HG02943 (cell line): ENCODE data around the gene INPP5A.
"Not testable (repeated sequence)": the region's sequence is repeated elsewhere in the genome, so short reads cannot be mapped to it uniquely, and the experiment has no call there.

Source experiments
- ATAC-seq: cut with Tn5 transposase; IDR thresholded peaks from one replicate; pipeline ENCODE4 v1.9.1; 2021; ENCODE audit warnings: mild to moderate bottlenecking, low read depth, moderate library complexity; ENCODE audit not compliant: unreplicated experiment

INPP5A gene

DNA sequence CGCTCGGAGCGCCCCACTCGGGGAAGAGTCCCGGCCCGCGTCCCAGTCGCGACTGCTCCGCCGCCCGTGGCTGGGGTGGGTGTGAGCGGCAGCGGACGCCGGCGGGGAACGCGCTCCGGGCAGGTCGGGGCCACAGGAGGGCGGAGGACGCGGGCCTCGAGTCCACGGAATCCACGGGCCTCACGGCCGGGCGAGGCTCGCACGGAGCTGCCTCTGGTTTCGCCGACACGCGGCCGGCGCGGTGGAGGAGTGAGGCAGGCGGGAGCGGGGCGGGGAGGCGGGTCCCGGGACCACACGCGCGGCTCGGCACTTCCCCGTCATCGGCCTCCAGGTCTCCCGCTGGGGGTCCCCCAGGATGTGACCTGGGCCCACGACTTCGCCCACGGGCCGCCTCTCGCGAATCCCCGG lies 248.9 kb downstream of the INPP5A start:
- ATAC-seq = no peak

DNA sequence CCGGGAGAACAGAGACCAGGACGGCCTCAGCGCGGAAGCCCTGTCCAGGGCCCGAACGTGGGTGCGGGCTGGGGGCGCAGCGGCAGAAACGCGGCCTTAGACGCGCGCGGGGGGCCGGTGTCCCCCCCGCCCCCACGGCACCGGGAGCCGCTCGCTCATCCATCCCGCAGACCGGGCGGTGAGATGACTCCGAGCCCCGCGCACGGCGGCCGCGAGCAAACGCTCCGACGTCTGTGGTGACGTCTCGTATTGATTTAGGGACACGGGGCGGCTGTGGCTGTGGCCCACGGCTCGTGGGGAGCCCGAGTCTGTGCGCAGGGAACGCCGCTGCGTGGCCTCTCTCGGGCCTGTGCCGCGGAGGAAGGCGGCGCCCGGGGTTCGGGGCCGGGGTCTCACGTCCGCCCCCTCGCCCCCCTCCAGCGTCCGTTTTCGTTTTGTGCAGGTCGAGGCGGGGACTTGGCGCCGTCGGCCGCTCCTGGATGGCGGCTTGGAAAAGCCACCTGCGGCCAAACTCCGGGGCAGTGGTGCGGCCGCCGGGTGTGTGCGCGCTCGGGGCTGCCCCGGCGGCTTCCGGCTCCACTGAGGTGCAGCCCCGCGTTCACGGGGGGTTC lies 249.4 kb downstream of the INPP5A start:
- ATAC-seq = no peak

DNA sequence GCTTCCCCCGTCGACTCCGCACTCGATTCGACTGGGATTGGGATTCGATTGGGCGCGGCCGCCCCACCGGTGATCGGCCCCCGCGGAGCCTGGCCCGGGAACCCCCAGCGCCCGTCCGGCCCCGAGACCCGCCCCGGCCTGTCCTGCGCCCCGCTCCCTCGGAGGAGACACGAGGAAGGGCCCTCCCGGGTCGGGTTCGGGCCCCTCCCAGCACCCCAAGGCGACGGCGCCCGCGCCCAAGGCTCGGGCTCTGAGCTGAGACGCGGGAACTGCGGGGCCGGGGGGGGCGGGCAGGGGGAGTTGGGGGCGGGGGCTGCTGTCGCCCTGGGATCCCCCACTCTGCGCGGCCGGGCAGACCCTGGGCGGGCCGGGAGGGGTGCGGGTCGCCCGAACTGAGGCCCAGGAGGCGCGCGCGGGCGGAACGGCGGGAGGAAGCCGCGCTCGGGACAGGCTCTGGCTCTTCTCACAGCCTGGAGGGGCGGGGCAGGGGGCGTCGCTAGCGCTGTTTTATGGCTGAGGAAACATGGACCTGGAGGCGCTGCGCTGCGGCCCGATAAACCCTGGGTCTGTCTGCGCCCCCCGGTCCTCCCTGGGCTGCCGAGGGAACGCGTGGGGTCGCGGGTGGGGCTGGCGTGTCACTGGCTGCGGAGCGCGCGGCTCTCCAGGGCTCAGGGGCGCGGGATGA lies 250.1 kb downstream of the INPP5A start:
- no peak for ATAC-seq

- no peak for ATAC-seq
These were observed 250.7 kb downstream of the INPP5A start for GRCh38 chr10:132788180-132788830.

GRCh38 chr10:132788831-132789219 lies 251.2 kb downstream of the INPP5A start:
- ATAC-seq = no peak

- ATAC-seq = no peak
These were observed 252.1 kb downstream of the INPP5A start for GRCh38 chr10:132789659-132790148.

DNA sequence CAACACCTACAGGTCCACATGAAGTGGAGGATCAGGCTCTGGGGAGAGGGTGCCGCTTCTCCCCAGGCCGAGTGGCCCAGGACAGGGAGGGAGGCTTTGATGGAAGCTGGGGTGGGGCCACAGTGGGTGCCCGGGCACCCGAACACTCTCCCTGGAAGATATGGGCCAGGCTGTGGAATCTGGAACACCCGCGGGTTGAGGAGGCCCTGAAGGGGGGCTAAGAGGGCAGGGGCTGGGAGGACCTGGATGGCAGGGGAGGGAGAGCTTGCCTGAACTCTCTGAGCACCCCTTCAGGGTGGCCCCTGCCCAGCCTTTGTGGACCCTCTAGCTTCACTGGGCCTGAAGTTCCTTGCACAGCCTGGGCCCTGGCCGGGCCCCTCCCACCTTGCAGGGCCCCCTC lies 252.9 kb downstream of the INPP5A start:
- ATAC-seq = no peak

DNA sequence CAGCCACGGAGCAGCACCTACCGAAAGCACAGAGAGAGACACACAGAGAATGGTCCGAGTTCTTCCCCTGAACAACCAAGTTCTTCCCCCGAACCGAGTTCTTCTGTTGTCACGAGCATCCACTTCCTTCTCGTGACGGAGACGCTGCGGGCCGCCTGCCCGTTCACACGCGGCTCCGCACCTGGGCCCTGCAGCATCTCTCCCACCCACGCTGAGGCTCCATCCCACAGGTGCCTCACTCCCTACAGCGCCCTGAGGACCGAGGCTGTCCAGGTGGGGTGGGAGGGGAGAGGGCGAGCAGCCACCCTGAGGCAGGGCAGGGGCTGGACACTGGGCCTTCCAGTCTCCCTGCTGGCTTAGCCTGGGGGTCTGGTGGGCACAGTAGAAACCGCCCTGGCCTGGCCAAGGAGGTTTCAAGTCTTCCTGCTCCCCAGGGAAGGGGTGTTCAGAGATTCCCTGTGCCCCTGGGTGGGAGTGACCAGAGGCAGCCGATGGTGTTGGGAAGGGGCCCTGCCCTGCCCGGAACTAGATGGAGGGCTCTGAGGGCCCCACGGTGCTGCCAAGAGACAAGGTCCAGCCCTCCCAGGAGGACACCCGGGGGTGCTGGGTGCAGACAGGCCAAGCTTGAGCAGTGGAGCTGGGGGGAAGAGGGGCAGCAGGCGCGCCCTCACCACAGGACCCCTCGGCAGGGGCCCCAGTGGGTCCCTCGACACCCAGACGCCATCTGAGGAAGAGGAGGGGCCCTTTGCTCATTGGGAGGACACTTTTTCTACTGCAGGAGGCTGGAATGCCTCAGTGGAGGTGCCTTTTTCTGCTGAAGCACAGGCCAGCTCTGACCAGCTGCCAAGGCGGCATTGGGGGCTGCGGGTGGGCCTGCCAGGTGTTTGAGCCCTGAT lies 253.6 kb downstream of the INPP5A start:
- ATAC-seq = no peak

DNA sequence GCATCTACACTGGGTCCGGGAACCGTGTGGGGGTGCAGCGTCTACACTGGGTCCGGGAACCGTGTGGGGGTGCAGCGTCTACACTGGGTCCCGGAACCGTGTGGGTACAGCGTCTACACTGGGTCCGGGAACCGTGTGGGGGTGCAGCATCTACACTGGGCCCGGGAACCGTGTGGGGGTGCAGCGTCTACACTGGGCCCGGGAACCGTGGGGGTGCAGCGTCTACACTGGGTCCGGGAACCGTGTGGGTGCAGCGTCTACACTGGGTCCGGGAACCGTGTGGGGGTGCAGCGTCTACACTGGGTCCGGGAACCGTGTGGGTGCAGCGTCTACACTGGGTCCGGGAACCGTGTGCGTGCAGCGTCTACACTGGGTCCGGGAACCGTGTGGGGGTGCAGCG lies 254.5 kb downstream of the INPP5A start:
- not testable (repeated sequence) for ATAC-seq

DNA sequence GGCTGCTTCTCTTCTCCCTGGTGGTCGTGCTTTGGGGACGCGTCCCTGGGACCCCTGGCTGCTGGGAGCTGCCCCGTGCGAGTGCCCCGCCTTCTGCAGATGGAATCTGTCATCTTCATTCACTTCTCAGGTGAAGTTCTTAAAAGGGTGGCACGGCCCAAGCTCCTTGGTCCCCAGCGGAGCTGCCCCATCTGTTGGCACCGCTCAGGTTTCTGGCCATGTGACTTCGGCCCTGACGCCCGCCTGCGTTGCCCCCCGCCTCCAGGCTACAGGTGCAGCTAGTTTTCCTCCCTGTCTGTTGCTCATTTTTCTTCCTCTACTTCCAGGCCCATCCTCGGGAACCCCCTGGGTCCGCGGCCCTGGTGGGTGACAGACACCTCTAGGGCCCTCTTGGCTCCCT lies 255.2 kb downstream of the INPP5A start:
- ATAC-seq = no peak

DNA sequence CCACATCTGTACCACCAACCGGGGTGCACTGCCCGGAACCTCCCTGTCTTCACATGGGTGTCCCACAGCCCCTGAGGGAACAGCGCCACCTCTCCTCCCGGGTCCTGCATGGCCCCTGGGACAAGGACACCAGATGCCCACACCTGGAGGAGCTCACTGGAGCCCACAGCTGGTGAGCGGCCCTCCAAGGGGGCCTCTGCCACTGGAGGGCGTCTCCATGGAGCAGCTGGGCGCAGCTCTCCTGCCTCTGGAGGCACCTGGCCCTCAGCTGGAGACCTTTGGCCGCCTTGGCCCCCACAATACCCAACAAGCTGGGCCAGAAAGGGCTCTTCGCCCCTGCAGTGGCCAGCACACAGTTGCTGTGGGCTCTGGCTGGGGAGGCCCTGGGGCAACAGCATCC lies 255.6 kb downstream of the INPP5A start:
- ATAC-seq = no peak

GRCh38 chr10:132793871-132794849 lies 256.6 kb downstream of the INPP5A start:
- ATAC-seq = no peak

DNA sequence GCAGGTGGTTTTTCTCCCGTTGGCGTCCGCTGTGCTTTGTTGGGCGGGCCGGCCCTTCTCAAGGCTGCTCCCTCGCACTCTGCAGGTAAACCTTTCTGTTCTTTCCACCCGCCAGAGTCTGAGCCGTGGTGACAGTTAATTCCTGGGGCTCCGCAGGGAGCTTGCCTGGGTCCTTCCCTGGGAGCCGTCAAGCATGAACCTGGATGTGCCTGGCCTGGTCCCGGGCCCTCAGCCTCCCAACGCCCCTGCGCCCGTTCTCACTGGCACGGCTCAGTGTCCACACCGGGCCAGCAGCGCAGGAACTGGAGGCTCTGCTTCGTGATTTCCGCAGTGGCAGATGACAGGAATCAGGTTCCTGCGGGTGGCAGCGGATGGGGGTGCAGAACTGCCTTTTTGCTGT lies 259.3 kb downstream of the INPP5A start:
- no peak for ATAC-seq

GRCh38 chr10:132797986-132798385 lies 260.4 kb downstream of the INPP5A start:
- not testable (repeated sequence) for ATAC-seq

DNA sequence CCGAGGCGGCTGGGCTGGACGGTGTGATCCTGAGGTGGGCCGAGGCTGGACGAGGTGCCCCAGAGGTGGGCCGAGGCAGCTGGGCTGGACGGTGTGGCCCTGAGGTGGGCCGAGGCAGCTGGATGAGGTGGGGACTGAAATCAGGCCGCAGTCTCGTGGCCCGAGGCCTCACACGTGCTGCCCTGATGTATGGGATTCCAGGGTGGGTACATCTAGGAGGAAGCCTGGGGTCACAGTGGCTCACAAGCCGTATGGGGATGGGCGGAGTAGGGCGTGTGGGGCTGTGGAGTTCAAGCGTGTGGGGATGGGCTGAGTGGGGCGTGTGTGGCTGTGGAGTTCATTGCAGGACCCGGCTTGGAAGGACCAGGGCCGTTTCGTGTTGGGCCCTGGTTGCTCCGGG lies 260.8 kb downstream of the INPP5A start:
- ATAC-seq = no peak

DNA sequence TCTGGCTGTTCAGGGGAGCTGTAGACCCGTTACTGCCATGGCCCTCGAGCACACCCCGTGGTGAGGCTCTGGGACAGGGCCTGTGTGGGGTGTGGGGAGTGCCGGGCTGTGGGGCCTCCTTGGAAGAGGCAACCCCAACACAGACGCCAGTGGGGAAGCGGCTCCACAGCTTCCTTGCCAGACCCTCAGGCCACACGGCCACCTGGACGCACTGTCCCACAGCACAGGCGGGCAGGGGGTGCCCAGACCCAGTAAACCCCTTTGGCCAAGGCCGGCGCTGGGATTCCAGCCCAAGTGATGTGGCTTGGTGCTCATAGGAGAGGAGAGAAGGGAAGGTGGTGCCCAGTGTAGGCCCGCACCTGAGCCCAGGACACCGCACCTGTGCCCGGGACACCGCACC lies 261.3 kb downstream of the INPP5A start:
- ATAC-seq = no peak

DNA sequence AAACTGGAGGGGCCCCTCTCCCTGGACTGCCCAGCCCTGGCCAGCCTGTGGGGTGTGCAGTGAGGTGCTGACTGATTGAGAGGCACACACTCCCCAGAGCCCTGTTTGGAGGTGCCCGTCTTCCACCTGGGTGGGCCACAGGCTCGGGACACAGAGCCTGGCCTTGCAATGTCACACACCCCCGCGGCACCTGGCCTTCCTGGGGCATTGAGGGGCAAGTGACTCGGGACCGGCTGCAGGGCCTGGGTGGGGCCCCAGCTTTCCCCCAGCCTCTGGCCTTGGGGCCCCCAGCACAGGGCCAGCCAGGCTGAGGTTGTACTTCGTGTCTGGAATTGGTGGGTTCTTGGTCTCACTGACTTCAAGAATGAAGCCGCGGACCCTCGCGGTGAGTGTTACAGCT lies 262.3 kb downstream of the INPP5A start:
- no peak for ATAC-seq

- ATAC-seq = no peak
These were observed 264.5 kb downstream of the INPP5A start for GRCh38 chr10:132802048-132802447.

DNA sequence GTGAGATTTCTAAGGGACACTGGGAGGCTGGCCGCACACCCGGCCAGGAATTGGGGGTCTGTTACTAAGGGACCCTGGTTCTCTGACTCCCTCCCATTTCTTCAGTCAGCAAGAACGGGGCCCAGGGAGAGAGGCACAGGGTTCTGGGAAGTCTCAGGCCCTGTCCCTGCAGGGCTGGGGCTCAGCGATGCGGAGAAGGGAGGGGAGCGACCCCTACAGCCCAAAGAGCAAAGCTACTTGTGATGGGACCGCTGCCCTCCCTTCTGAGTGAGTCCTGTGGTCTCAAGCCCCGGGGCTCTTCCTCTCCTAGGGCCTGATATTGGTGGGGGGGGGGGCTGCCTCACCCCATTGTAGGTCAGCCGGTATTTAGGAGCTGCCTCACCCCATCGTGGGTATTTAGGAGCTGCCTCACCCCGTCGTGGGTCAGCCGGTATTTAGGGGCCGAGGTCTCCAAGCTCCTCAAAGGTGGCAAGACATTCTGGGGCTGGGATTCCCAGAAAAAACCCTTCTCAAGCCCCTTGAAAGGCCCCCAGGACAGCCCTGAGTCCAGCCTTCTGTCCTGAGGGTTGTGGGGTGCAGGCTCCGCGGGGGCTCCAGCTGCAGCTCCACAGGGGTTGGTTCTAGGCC lies 265.2 kb downstream of the INPP5A start:
- ATAC-seq = no peak
